ENCODE results near the gene GGN.

The GGN gene

DNA sequence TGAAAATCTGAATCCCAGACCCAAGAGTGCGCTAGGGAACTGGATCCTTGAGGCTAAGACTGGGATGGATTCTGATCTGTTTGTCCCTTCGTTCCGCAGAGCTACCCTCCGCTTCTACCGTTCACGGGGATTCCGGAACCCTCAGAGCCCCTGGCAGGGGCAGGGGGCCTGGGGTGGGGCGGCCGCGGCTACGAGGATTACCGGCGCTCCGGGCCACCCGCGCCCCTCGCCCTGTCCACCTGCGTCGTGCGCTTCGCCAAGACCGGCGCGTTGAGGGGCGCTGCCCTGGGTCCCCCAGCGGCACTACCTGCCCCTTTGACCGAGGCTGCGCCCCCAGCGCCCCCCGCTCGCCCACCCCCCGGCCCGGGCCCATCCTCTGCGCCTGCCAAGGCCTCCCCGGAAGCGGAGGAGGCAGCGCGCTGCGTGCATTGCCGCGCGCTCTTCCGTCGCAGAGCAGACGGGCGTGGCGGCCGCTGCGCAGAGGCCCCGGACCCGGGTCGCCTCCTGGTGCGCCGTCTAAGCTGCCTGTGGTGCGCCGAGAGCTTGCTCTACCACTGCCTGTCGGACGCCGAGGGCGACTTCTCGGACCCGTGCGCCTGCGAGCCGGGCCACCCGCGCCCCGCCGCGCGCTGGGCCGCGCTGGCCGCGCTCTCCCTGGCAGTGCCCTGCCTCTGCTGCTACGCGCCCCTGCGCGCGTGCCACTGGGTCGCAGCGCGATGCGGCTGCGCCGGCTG lies 7.7 kb upstream of the GGN start:
- WGBS, 2 donors (ENCODE audit: extremely low coverage in 2 of 2, insufficient read length in 2 of 2, insufficient replicate concordance in 1 of 2) = no CpG with 5 or more reads among the region's 86 CpGs
- peaks cover 0 to 4% of the 10 kb centered on the region in 2 donors for H3K9me3 ChIP-seq (replicated peaks in 1 of 2; ENCODE audit: control insufficient read depth in 2 of 2, insufficient read depth in 1 of 2, low read depth in 1 of 2, low read length in 2 of 2)
- peaks cover 20 to 51% of the 10 kb centered on the region in 2 donors for H3K36me3 ChIP-seq (replicated peaks in 1 of 2; ENCODE audit: control insufficient read depth in 2 of 2, insufficient read depth in 2 of 2, low read length in 2 of 2)
- peaks cover under 1% of the 10 kb centered on the region for H3K79me1 ChIP-seq (ENCODE audit: low read depth, low read length)
- H3K14ac ChIP-seq (ENCODE audit: low read length) = no peak overlapping the region
- no peak for DNase-seq (ENCODE audit: low spot score)
- H2BK15ac ChIP-seq (ENCODE audit: low read length) = no peak overlapping the region
- H4K8ac ChIP-seq (ENCODE audit: low read depth, low read length) = no peak overlapping the region
- no peak overlapping the region for H2AFZ ChIP-seq (ENCODE audit: low read length)
- no peak overlapping the region for H2BK5ac ChIP-seq (ENCODE audit: low read length)
- no peak overlapping the region for H2AK5ac ChIP-seq (ENCODE audit: low read depth, low read length)
- no peak overlapping the region for H3K9ac ChIP-seq (ENCODE audit: low read depth, low read length, poor library complexity)
- peaks cover 0 to 2% of the 10 kb centered on the region in 2 donors for H3K4me1 ChIP-seq (ENCODE audit: control insufficient read depth in 2 of 2, insufficient read depth in 1 of 2, low read depth in 1 of 2, low read length in 2 of 2)
- no peaks in the 10 kb centered on the region for H3K27me3 ChIP-seq (ENCODE audit: control insufficient read depth in 3 of 3, insufficient read depth in 3 of 3, low read depth in 1 of 3, low read length in 3 of 3)
- no peak overlapping the region for H3K23ac ChIP-seq (ENCODE audit: low read depth, low read length, poor library complexity)
- no peak overlapping the region for H2BK12ac ChIP-seq (ENCODE audit: low read length)
- H3K4me3 ChIP-seq (ENCODE audit: low read length in 2 of 2) = no peak overlapping the region
- no peak overlapping the region for H3K27ac ChIP-seq (replicated peaks; ENCODE audit: low read length)
- H4K91ac ChIP-seq (ENCODE audit: low read depth, low read length, poor library complexity) = no peak overlapping the region
- H3K4ac ChIP-seq (ENCODE audit: low read length) = no peak overlapping the region
- H3K18ac ChIP-seq (ENCODE audit: low read length) = no peak overlapping the region
- H2BK120ac ChIP-seq (ENCODE audit: low read depth, low read length) = no peak overlapping the region
- H3K4me2 ChIP-seq (ENCODE audit: insufficient read depth, low read length, poor library complexity, severe bottlenecking) = no peak overlapping the region

DNA sequence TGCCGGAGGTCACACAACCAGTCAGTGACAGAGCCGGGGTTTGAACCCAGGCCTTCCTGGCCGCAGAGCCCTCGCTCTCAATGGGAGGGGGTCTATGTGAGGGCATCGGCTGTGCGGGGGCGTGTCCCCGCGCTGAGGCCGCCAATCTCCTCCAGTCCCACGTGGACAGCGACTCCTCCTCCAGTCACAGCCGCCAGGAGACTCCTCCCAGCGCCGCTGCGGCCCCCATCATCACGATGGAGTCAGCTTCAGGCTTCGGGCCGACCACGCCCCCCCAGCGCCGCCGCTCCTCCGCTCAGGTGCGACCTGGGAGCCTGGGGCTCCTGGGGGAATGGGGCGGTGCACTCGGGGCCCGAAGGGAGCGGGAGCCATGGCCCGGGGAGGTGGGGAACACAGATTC lies 6.7 kb upstream of the GGN start:
- no peak for DNase-seq (ENCODE audit: low spot score)
- Histone ChIP-seq H3K18ac (ENCODE audit: low read length) (no peak overlapping the region), H4K8ac (ENCODE audit: low read depth, low read length) (no peak overlapping the region), H3K27ac (replicated peaks; ENCODE audit: low read length) (no peak overlapping the region), H2BK15ac (ENCODE audit: low read length) (no peak overlapping the region), H3K4me1 (ENCODE audit: control insufficient read depth in 2 of 2, insufficient read depth in 1 of 2, low read depth in 1 of 2, low read length in 2 of 2) (peaks cover 6 to 8% of the 10 kb centered on the region in 2 donors), H2BK12ac (ENCODE audit: low read length) (no peak overlapping the region), H3K9me3 (replicated peaks in 1 of 2; ENCODE audit: control insufficient read depth in 2 of 2, insufficient read depth in 1 of 2, low read depth in 1 of 2, low read length in 2 of 2) (peaks cover 0 to 4% of the 10 kb centered on the region in 2 donors), H2BK5ac (ENCODE audit: low read length) (no peak overlapping the region), H3K36me3 (replicated peaks in 1 of 2; ENCODE audit: control insufficient read depth in 2 of 2, insufficient read depth in 2 of 2, low read length in 2 of 2) (peaks cover 20 to 51% of the 10 kb centered on the region in 2 donors), H3K27me3 (ENCODE audit: control insufficient read depth in 3 of 3, insufficient read depth in 3 of 3, low read depth in 1 of 3, low read length in 3 of 3) (no peaks in the 10 kb centered on the region), H4K91ac (ENCODE audit: low read depth, low read length, poor library complexity) (no peak overlapping the region), H3K79me1 (ENCODE audit: low read depth, low read length) (peaks cover 5% of the 10 kb centered on the region), H2BK120ac (ENCODE audit: low read depth, low read length) (no peak overlapping the region), H3K4ac (ENCODE audit: low read length) (no peak overlapping the region), H3K14ac (ENCODE audit: low read length) (no peak overlapping the region), H2AFZ (ENCODE audit: low read length) (no peak overlapping the region), H3K4me3 (ENCODE audit: low read length in 2 of 2) (no peak overlapping the region), H3K23ac (ENCODE audit: low read depth, low read length, poor library complexity) (peak overlapping the region; percentile 49), H3K9ac (ENCODE audit: low read depth, low read length, poor library complexity) (no peak overlapping the region), H2AK5ac (ENCODE audit: low read depth, low read length) (no peak overlapping the region), H3K4me2 (ENCODE audit: insufficient read depth, low read length, poor library complexity, severe bottlenecking) (no peak overlapping the region)
- no CpG with 5 or more reads among the region's 30 CpGs for WGBS, 2 donors (ENCODE audit: extremely low coverage in 2 of 2, insufficient read length in 2 of 2, insufficient replicate concordance in 1 of 2)

DNA sequence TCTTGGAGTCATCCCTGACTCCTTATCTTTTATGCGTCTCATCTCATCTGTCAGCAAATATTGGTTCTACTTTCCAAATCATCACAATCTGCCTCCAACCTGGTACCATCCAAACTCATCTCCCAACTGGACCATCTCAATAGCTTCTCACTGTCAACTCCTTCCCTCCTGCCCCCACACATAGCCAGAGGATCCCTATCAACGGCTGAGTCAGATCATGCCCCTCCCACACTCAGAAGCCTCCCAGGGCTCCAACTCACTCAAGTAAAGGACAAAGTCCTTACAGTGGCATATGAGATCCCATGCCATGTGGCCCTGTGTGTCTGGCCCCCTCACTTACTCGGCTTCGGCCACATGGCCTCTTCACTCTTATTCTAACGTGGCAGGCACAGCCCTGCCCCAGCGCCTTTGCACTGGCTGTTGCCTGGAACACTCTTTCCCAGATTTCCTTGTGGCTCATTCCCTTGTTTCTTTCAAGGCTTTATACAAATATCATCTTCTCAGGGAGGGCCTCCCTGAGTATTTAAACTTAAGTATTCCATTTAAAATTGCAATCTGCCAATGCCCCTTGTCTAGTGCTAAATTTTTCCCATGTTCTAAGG lies 5.0 kb upstream of the GGN start:
- Histone ChIP-seq H2BK5ac (ENCODE audit: low read length) (no peak overlapping the region), H3K4me2 (ENCODE audit: insufficient read depth, low read length, poor library complexity, severe bottlenecking) (no peak overlapping the region), H3K18ac (ENCODE audit: low read length) (no peak overlapping the region), H2AFZ (ENCODE audit: low read length) (no peak overlapping the region), H2BK120ac (ENCODE audit: low read depth, low read length) (no peak overlapping the region), H3K4ac (ENCODE audit: low read length) (no peak overlapping the region), H3K36me3 (replicated peaks in 1 of 2; ENCODE audit: control insufficient read depth in 2 of 2, insufficient read depth in 2 of 2, low read length in 2 of 2) (peaks cover 20 to 51% of the 10 kb centered on the region in 2 donors), H3K79me1 (ENCODE audit: low read depth, low read length) (peaks cover 5% of the 10 kb centered on the region), H3K14ac (ENCODE audit: low read length) (no peak overlapping the region), H3K9ac (ENCODE audit: low read depth, low read length, poor library complexity) (no peak overlapping the region), H2BK15ac (ENCODE audit: low read length) (no peak overlapping the region), H3K27ac (replicated peaks; ENCODE audit: low read length) (no peak overlapping the region), H2AK5ac (ENCODE audit: low read depth, low read length) (no peak overlapping the region), H2BK12ac (ENCODE audit: low read length) (no peak overlapping the region), H3K4me3 (ENCODE audit: low read length in 2 of 2) (no peak overlapping the region), H3K23ac (ENCODE audit: low read depth, low read length, poor library complexity) (no peak overlapping the region), H3K27me3 (ENCODE audit: control insufficient read depth in 3 of 3, insufficient read depth in 3 of 3, low read depth in 1 of 3, low read length in 3 of 3) (no peaks in the 10 kb centered on the region), H3K4me1 (ENCODE audit: control insufficient read depth in 2 of 2, insufficient read depth in 1 of 2, low read depth in 1 of 2, low read length in 2 of 2) (peaks cover 6 to 8% of the 10 kb centered on the region in 2 donors), H4K8ac (ENCODE audit: low read depth, low read length) (no peak overlapping the region), H3K9me3 (replicated peaks in 1 of 2; ENCODE audit: control insufficient read depth in 2 of 2, insufficient read depth in 1 of 2, low read depth in 1 of 2, low read length in 2 of 2) (peaks cover 0 to 4% of the 10 kb centered on the region in 2 donors), H4K91ac (ENCODE audit: low read depth, low read length, poor library complexity) (no peak overlapping the region)
- WGBS, 2 donors (ENCODE audit: extremely low coverage in 2 of 2, insufficient read length in 2 of 2, insufficient replicate concordance in 1 of 2) = no CpG with 5 or more reads among the region's 6 CpGs
- no peak for DNase-seq (ENCODE audit: low spot score)

DNA sequence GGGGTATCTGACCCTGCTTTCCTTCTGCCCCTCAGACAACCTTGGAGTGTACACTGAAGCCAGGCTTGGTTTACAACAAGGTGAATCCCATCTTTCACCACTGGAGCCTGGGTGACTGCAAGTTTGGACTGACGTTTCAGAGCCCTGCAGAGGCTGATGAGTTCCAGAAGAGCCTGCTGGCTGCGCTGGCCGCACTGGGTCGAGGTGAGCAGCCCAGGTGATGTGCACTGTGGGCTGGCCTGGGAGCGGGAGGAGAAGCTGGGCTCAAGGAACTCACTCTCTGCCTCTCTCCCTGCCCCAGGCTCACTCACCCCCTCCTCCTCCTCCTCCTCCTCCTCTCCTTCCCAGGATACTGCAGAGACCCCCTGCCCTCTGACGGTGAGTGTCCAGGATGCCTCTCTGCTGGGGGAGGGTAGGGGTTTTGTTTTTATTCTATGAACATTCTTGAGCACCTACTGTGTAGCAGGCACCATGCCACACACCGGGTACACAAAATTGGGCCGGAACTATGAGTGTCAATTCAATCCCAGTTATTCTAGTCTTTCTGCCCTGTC lies 4.2 kb upstream of the GGN start:
- Histone ChIP-seq H3K14ac (ENCODE audit: low read length) (no peak overlapping the region), H3K9ac (ENCODE audit: low read depth, low read length, poor library complexity) (no peak overlapping the region), H4K91ac (ENCODE audit: low read depth, low read length, poor library complexity) (no peak overlapping the region), H3K18ac (ENCODE audit: low read length) (no peak overlapping the region), H4K8ac (ENCODE audit: low read depth, low read length) (peak overlapping the region; percentile 26), H3K36me3 (replicated peaks in 1 of 2; ENCODE audit: control insufficient read depth in 2 of 2, insufficient read depth in 2 of 2, low read length in 2 of 2) (peaks cover 20 to 51% of the 10 kb centered on the region in 2 donors), H2BK12ac (ENCODE audit: low read length) (no peak overlapping the region), H2AK5ac (ENCODE audit: low read depth, low read length) (no peak overlapping the region), H3K9me3 (replicated peaks in 1 of 2; ENCODE audit: control insufficient read depth in 2 of 2, insufficient read depth in 1 of 2, low read depth in 1 of 2, low read length in 2 of 2) (peaks cover 0 to 4% of the 10 kb centered on the region in 2 donors), H3K27me3 (ENCODE audit: control insufficient read depth in 3 of 3, insufficient read depth in 3 of 3, low read depth in 1 of 3, low read length in 3 of 3) (no peaks in the 10 kb centered on the region), H3K27ac (replicated peaks; ENCODE audit: low read length) (no peak overlapping the region), H2BK15ac (ENCODE audit: low read length) (no peak overlapping the region), H2BK5ac (ENCODE audit: low read length) (no peak overlapping the region), H3K4me3 (ENCODE audit: low read length in 2 of 2) (no peak overlapping the region), H3K79me1 (ENCODE audit: low read depth, low read length) (peaks cover 5% of the 10 kb centered on the region), H3K4ac (ENCODE audit: low read length) (no peak overlapping the region), H2AFZ (ENCODE audit: low read length) (no peak overlapping the region), H2BK120ac (ENCODE audit: low read depth, low read length) (no peak overlapping the region), H3K23ac (ENCODE audit: low read depth, low read length, poor library complexity) (peak overlapping the region; percentile 39), H3K4me1 (ENCODE audit: control insufficient read depth in 2 of 2, insufficient read depth in 1 of 2, low read depth in 1 of 2, low read length in 2 of 2) (peaks cover 8 to 10% of the 10 kb centered on the region in 2 donors), H3K4me2 (ENCODE audit: insufficient read depth, low read length, poor library complexity, severe bottlenecking) (no peak overlapping the region)
- DNase-seq (ENCODE audit: low spot score) = no peak
- no CpG with 5 or more reads among the region's 8 CpGs for WGBS, 2 donors (ENCODE audit: extremely low coverage in 2 of 2, insufficient read length in 2 of 2, insufficient replicate concordance in 1 of 2)
